Esophagus (tissue), 2 donors: ENCODE measurements around the gene PADI1. TPM values are rescaled to one million over a fixed set of nuclear protein-coding genes. Genes with fewer than 3 reads are reported as not detected.

Experiments used
- H3K27ac ChIP-seq, 2 donors: one replicate each; pipeline ENCODE4 v1.5.1; 2013; ENCODE audit warnings: low read depth in 2 of 2, mild to moderate bottlenecking in 2 of 2, inconsistent platforms in 1 of 2, low read length in 1 of 2, moderate library complexity in 1 of 2
- H3K27me3 ChIP-seq, 2 donors: one replicate each; pipeline ENCODE4 v1.6.1; 2013; ENCODE audit warnings: low read length in 2 of 2, control low read depth in 1 of 2, mild to moderate bottlenecking in 1 of 2; ENCODE audit not compliant: insufficient read depth in 2 of 2, control insufficient read depth in 1 of 2
- H3K36me3 ChIP-seq, 2 donors: one replicate each; pipeline ENCODE4 v1.6.1; 2013; ENCODE audit warnings: low read length in 1 of 2; ENCODE audit not compliant: control insufficient read depth in 2 of 2, insufficient read depth in 2 of 2
- H3K4me1 ChIP-seq, 2 donors: one replicate each; pipeline ENCODE4 v1.6.1; 2013; ENCODE audit warnings: low read length in 1 of 2; ENCODE audit not compliant: control insufficient read depth in 2 of 2, insufficient read depth in 2 of 2
- H3K4me3 ChIP-seq, 2 donors: one replicate each; pipeline ENCODE4 v1.5.1; 2013; ENCODE audit warnings: low read length in 2 of 2, mild to moderate bottlenecking in 2 of 2, low read depth in 1 of 2, moderate library complexity in 1 of 2
- H3K9me3 ChIP-seq, 2 donors: one replicate each; pipeline ENCODE4 v1.6.1; 2013; ENCODE audit warnings: mild to moderate bottlenecking in 2 of 2, low read depth in 1 of 2, low read length in 1 of 2, moderate library complexity in 1 of 2; ENCODE audit not compliant: control insufficient read depth in 2 of 2, insufficient read depth in 1 of 2
- WGBS, 2 donors: extraction: QIAGEN DNeasy Blood & Tissue Kit; methylation state at CpG; one replicate each; pipeline ENCODE4 v1.1.7; 2013; 5-methylcytosine and 5-hydroxymethylcytosine counted together
- polyA plus RNA-seq, 2 donors: library from polyadenylated mRNA; stranded (reverse); fragments of 200-250 nt; gene quantifications; one replicate each; pipeline ENCODE4 v1.2.3, GENCODE V29; 2013
- donor health status: healthy with polysubstance abuse.
- donor health status: Bipolar disorder and iron deficiency.

Gene PADI1
- polyA plus RNA-seq, 2 donors = 162 to 398 TPM

- WGBS, 2 donors = 81 to 93% methylated on average over 5 of the region's 5 CpGs
- Histone ChIP-seq H3K4me1 (peaks cover 0 to 11% of the 10 kb centered on the region in 2 donors), H3K27me3 (no peaks in the 10 kb centered on the region), H3K36me3 (no peaks in the 10 kb centered on the region), H3K9me3 (no peaks in the 10 kb centered on the region), H3K27ac (no peak overlapping the region), H3K4me3 (no peak overlapping the region)
These were observed 77.9 kb downstream of the PADI1 start for GRCh38 chr1:17282836-17283235.

- H3K4me1 ChIP-seq = peaks cover 0 to 10% of the 10 kb centered on the region in 2 donors
- H3K27ac ChIP-seq = no peak overlapping the region
- H3K27me3 ChIP-seq = no peaks in the 10 kb centered on the region
These were observed 81.7 kb downstream of the PADI1 start for GRCh38 chr1:17286646-17287045.

GRCh38 chr1:17287130-17287776, 82.3 kb downstream of the PADI1 start:
- peaks cover 0 to 10% of the 10 kb centered on the region in 2 donors for H3K4me1 ChIP-seq
- H3K27me3 ChIP-seq = no peaks in the 10 kb centered on the region
- no peak overlapping the region for H3K27ac ChIP-seq
- WGBS, 2 donors = 55 to 67% methylated on average over 5 of the region's 5 CpGs
- H3K36me3 ChIP-seq = no peaks in the 10 kb centered on the region
- H3K4me3 ChIP-seq = no peak overlapping the region
- H3K9me3 ChIP-seq = no peaks in the 10 kb centered on the region

More at GRCh38 chr1:17286646-17287045, 81.7 kb downstream of the PADI1 start:
- Histone ChIP-seq H3K36me3 (no peaks in the 10 kb centered on the region), H3K9me3 (no peaks in the 10 kb centered on the region), H3K4me3 (no peak overlapping the region)
- WGBS, 2 donors = 81 to 84% methylated on average over 5 of the region's 5 CpGs

- peak overlapping the region; percentile 54 to 80 for H3K27ac ChIP-seq
These were observed 84.8 kb downstream of the PADI1 start for GRCh38 chr1:17289721-17290120.

GRCh38 chr1:17290553-17290952, 85.6 kb downstream of the PADI1 start:
- Histone ChIP-seq H3K27me3 (no peaks in the 10 kb centered on the region), H3K4me1 (peaks cover 0 to 10% of the 10 kb centered on the region in 2 donors), H3K36me3 (no peaks in the 10 kb centered on the region), H3K27ac (no peak overlapping the region), H3K9me3 (no peaks in the 10 kb centered on the region), H3K4me3 (no peak overlapping the region)
- WGBS, 2 donors = 88 to 91% methylated on average over 3 of the region's 3 CpGs

More at GRCh38 chr1:17289721-17290120, 84.8 kb downstream of the PADI1 start:
- H3K9me3 ChIP-seq = no peaks in the 10 kb centered on the region
- no peaks in the 10 kb centered on the region for H3K36me3 ChIP-seq
- no peaks in the 10 kb centered on the region for H3K27me3 ChIP-seq
- WGBS, 2 donors = 19 to 35% methylated on average over 2 of the region's 2 CpGs
- no peak overlapping the region for H3K4me3 ChIP-seq
- peaks cover 0 to 10% of the 10 kb centered on the region in 2 donors for H3K4me1 ChIP-seq

- Histone ChIP-seq H3K27ac (peak overlapping the region in 1 of 2 donors; percentile 24), H3K9me3 (no peaks in the 10 kb centered on the region), H3K4me3 (no peak overlapping the region), H3K27me3 (no peaks in the 10 kb centered on the region), H3K36me3 (no peaks in the 10 kb centered on the region), H3K4me1 (peaks cover 0 to 2% of the 10 kb centered on the region in 2 donors)
- WGBS, 2 donors = 39 to 46% methylated on average over 7 of the region's 7 CpGs
These were observed 87.6 kb downstream of the PADI1 start for GRCh38 chr1:17292299-17293160.

GRCh38 chr1:17293681-17294425, 88.9 kb downstream of the PADI1 start:
- H3K9me3 ChIP-seq = no peaks in the 10 kb centered on the region
- WGBS, 2 donors = 57 to 69% methylated on average over 14 of the region's 14 CpGs
- H3K4me3 ChIP-seq = no peak overlapping the region

GRCh38 chr1:17295292-17295691, 90.4 kb downstream of the PADI1 start:
- Histone ChIP-seq H3K4me3 (no peak overlapping the region), H3K4me1 (peaks cover 0 to 5% of the 10 kb centered on the region in 2 donors), H3K36me3 (no peaks in the 10 kb centered on the region), H3K27me3 (no peaks in the 10 kb centered on the region), H3K9me3 (no peaks in the 10 kb centered on the region), H3K27ac (no peak overlapping the region)
- WGBS, 2 donors = 48 to 58% methylated on average over 4 of the region's 4 CpGs

More at GRCh38 chr1:17293681-17294425, 88.9 kb downstream of the PADI1 start:
- Histone ChIP-seq H3K27ac (no peak overlapping the region), H3K27me3 (no peaks in the 10 kb centered on the region), H3K36me3 (no peaks in the 10 kb centered on the region), H3K4me1 (peaks cover 0 to 5% of the 10 kb centered on the region in 2 donors)
